Measurements from ENCODE around the gene ZBTB11.
"Not testable (repeated sequence)": the region's sequence is repeated elsewhere in the genome, so short reads cannot be mapped to it uniquely, and the experiment has no call there.

Gene ZBTB11

GRCh38 chr3:101619734-101620133 is 57.2 kb downstream of the ZBTB11 start:
- in situ Hi-C loops (cut with HindIII; ENCODE audit: low sequenced_read_pairs) = no loop called here
- H3K4me3 ChIP-seq (ENCODE audit: low read depth, low read length) = no peak overlapping the region
- TF ChIP-seq CTCF (IDR thresholded peaks at IDR 0.05; ENCODE audit: low read depth, low read length, missing control alignments) = no peak
- no peak for DNase-seq (ENCODE audit: low read depth)

- no peak overlapping the region for H3K4me3 ChIP-seq (ENCODE audit: low read depth, low read length)
- TF ChIP-seq CTCF (IDR thresholded peaks at IDR 0.05; ENCODE audit: low read depth, low read length, missing control alignments) = no peak
- no peak for DNase-seq (ENCODE audit: low read depth)
- in situ Hi-C loops (cut with HindIII; ENCODE audit: low sequenced_read_pairs) = no loop called here
These were observed 58.2 kb downstream of the ZBTB11 start for GRCh38 chr3:101618726-101619125.

GRCh38 chr3:101617478-101617877 is 59.5 kb downstream of the ZBTB11 start:
- in situ Hi-C loops (cut with HindIII; ENCODE audit: low sequenced_read_pairs) = no loop called here
- DNase-seq (ENCODE audit: low read depth) = no peak
- no peak overlapping the region for H3K4me3 ChIP-seq (ENCODE audit: low read depth, low read length)
- TF ChIP-seq CTCF (IDR thresholded peaks at IDR 0.05; ENCODE audit: low read depth, low read length, missing control alignments) = no peak

GRCh38 chr3:101615525-101615924 is 61.4 kb downstream of the ZBTB11 start:
- H3K4me3 ChIP-seq (ENCODE audit: low read depth, low read length) = no peak overlapping the region
- DNase-seq (ENCODE audit: low read depth) = no peak
- TF ChIP-seq CTCF (IDR thresholded peaks at IDR 0.05; ENCODE audit: low read depth, low read length, missing control alignments) = no peak
- in situ Hi-C loops (cut with HindIII; ENCODE audit: low sequenced_read_pairs) = no loop called here

GRCh38 chr3:101613014-101613413 is 63.9 kb downstream of the ZBTB11 start:
- DNase-seq (ENCODE audit: low read depth); in situ Hi-C loops (cut with HindIII; ENCODE audit: low sequenced_read_pairs); H3K4me3 ChIP-seq (ENCODE audit: low read depth, low read length): not testable (repeated sequence)

- no peak for TF ChIP-seq CTCF (IDR thresholded peaks at IDR 0.05; ENCODE audit: low read depth, low read length, missing control alignments)
- DNase-seq (ENCODE audit: low read depth) = no peak
- in situ Hi-C loops (cut with HindIII; ENCODE audit: low sequenced_read_pairs) = no loop called here
These were observed 65.9 kb downstream of the ZBTB11 start for GRCh38 chr3:101611023-101611422.

GRCh38 chr3:101605398-101605797 is 71.5 kb downstream of the ZBTB11 start:
- DNase-seq (ENCODE audit: low read depth); H3K4me3 ChIP-seq (ENCODE audit: low read depth, low read length); in situ Hi-C loops (cut with HindIII; ENCODE audit: low sequenced_read_pairs): not testable (repeated sequence)

More at GRCh38 chr3:101611023-101611422, 65.9 kb downstream of the ZBTB11 start:
- no peak overlapping the region for H3K4me3 ChIP-seq (ENCODE audit: low read depth, low read length)

- H3K4me3 ChIP-seq (ENCODE audit: low read depth, low read length) = no peak overlapping the region
- in situ Hi-C loops (cut with HindIII; ENCODE audit: low sequenced_read_pairs) = no loop called here
- no peak for DNase-seq (ENCODE audit: low read depth)
- no peak for TF ChIP-seq CTCF (IDR thresholded peaks at IDR 0.05; ENCODE audit: low read depth, low read length, missing control alignments)
These were observed 73.7 kb downstream of the ZBTB11 start for GRCh38 chr3:101603184-101603583.
